CD8-positive, alpha-beta memory T cell (primary cell): ENCODE measurements around the gene ANO2. TPM values are rescaled to one million over a fixed set of nuclear protein-coding genes. Genes with fewer than 3 reads are reported as not detected.

Experiments used
- CTCF ChIA-PET: fragments of 350-600 bp; sonication (Branson Sonifier 250); formaldehyde crosslinking; loops from one replicate; lab custom pipeline; 2021; ENCODE audit warnings: antibody characterized with exemption; lab: Charles Lee
- POLR2A ChIA-PET: fragments of 350-600 bp; sonication (Branson Sonifier 250); formaldehyde crosslinking; loops from one replicate; lab custom pipeline; 2021; ENCODE audit warnings: antibody characterized with exemption; lab: Charles Lee
- DNase-seq, 5 donors: peaks; one replicate each; pipeline versions ENCODE4 v3.0.0 to v3.0.0-alpha.2; 2020 to 2022; ENCODE audit warnings: mixed read lengths in 1 of 5
- H3K27ac ChIP-seq: one replicate; pipeline ENCODE4 v1.7.0; 2013; ENCODE audit warnings: low read depth, mild to moderate bottlenecking, low read length, moderate library complexity
- H3K27me3 ChIP-seq: 2 replicates; pipeline ENCODE4 v1.7.0; 2013; ENCODE audit warnings: low read length, mild to moderate bottlenecking; ENCODE audit not compliant: insufficient read depth, poor library complexity, severe bottlenecking
- H3K36me3 ChIP-seq: 2 replicates; pipeline ENCODE4 v1.7.0; 2013; ENCODE audit warnings: mild to moderate bottlenecking, low read length, moderate library complexity; ENCODE audit not compliant: insufficient read depth
- H3K4me1 ChIP-seq: 2 replicates; pipeline ENCODE4 v1.7.0; 2013; ENCODE audit warnings: mild to moderate bottlenecking, low read length, moderate library complexity; ENCODE audit not compliant: insufficient read depth
- H3K4me3 ChIP-seq: 2 replicates; pipeline ENCODE4 v1.7.0; 2013; ENCODE audit warnings: mild to moderate bottlenecking, low read length
- H3K9me3 ChIP-seq: 2 replicates; pipeline ENCODE4 v1.7.0; 2013; ENCODE audit warnings: mild to moderate bottlenecking, low read length
- H3K27ac Mint-ChIP-seq, 8 donors: one replicate each; pipeline ENCODE4 v1.8.0; 2020 to 2021; ENCODE audit warnings: mixed read lengths in 8 of 8, mild to moderate bottlenecking in 6 of 8, inconsistent platforms in 3 of 8, moderate library complexity in 3 of 8
- H3K27me3 Mint-ChIP-seq, 2 donors: one replicate each; pipeline ENCODE4 v1.8.0; 2020 to 2021; ENCODE audit warnings: mixed read lengths in 2 of 2, mild to moderate bottlenecking in 1 of 2, moderate library complexity in 1 of 2
- H3K36me3 Mint-ChIP-seq, 3 donors: one replicate each; pipeline ENCODE4 v1.8.0; 2020 to 2021; ENCODE audit warnings: mixed read lengths in 3 of 3, inconsistent platforms in 1 of 3, mild to moderate bottlenecking in 1 of 3
- H3K4me1 Mint-ChIP-seq, 3 donors: one replicate each; pipeline ENCODE4 v1.8.0; 2020 to 2021; ENCODE audit warnings: mixed read lengths in 3 of 3, inconsistent platforms in 1 of 3, mild to moderate bottlenecking in 1 of 3
- H3K4me3 Mint-ChIP-seq, 7 donors: one replicate each; pipeline ENCODE4 v1.8.0; 2020 to 2021; ENCODE audit warnings: mixed read lengths in 7 of 7, mild to moderate bottlenecking in 6 of 7, moderate library complexity in 4 of 7, inconsistent platforms in 2 of 7
- H3K9me3 Mint-ChIP-seq, 5 donors: one replicate each; pipeline ENCODE4 v1.8.0; 2020 to 2022; ENCODE audit warnings: mixed read lengths in 5 of 5, mild to moderate bottlenecking in 3 of 5, moderate library complexity in 2 of 5, inconsistent platforms in 1 of 5
- polyA plus RNA-seq: library from polyadenylated mRNA; unstranded; fragments of 300-500 nt; fragmentation: Illumina TruSeq; gene quantifications from one replicate; pipeline ENCODE4 v1.2.3, GENCODE V29; 2021
- total RNA-seq, 2 experiments: library from RNA; stranded (reverse); gene quantifications; one replicate each; pipeline ENCODE4 v1.2.3, GENCODE V29; 2021

Gene ANO2
- total and polyA plus RNA-seq, 3 experiments from 2014 or later: not detected

GRCh38 chr12:5585178-5585577 is 359.9 kb downstream of the ANO2 start:
- no peaks in the 10 kb centered on the region for H3K36me3 Mint-ChIP-seq
- Histone ChIP-seq H3K4me3 (no peak overlapping the region), H3K9me3 (no peaks in the 10 kb centered on the region), H3K27me3 (no peaks in the 10 kb centered on the region), H3K36me3 (no peaks in the 10 kb centered on the region), H3K4me1 (no peaks in the 10 kb centered on the region), H3K27ac (no peak overlapping the region)
- no peak overlapping the region for H3K4me3 Mint-ChIP-seq
- POLR2A ChIA-PET: no interaction called here
- DNase-seq: no peak
- H3K9me3 Mint-ChIP-seq: peaks cover 0 to 3% (median 0%) of the 10 kb centered on the region in 5 donors
- no peak overlapping the region for H3K27ac Mint-ChIP-seq
- H3K27me3 Mint-ChIP-seq: peaks cover 3 to 7% of the 10 kb centered on the region in 2 donors
- H3K4me1 Mint-ChIP-seq: no peaks in the 10 kb centered on the region
- CTCF ChIA-PET: no interaction called here

- ChIA-PET CTCF (no interaction called here), POLR2A (no interaction called here)
- Mint-ChIP-seq H3K36me3 (no peaks in the 10 kb centered on the region), H3K9me3 (peaks cover 0 to 3% (median 0%) of the 10 kb centered on the region in 5 donors), H3K4me1 (no peaks in the 10 kb centered on the region), H3K27ac (no peak overlapping the region), H3K4me3 (no peak overlapping the region), H3K27me3 (peaks cover 3 to 10% of the 10 kb centered on the region in 2 donors)
- no peak for DNase-seq
- no peak overlapping the region for H3K4me3 ChIP-seq
- no peaks in the 10 kb centered on the region for H3K36me3 ChIP-seq
- no peaks in the 10 kb centered on the region for H3K9me3 ChIP-seq
- H3K4me1 ChIP-seq: no peaks in the 10 kb centered on the region
- no peaks in the 10 kb centered on the region for H3K27me3 ChIP-seq
- H3K27ac ChIP-seq: no peak overlapping the region
Measured at GRCh38 chr12:5584412-5585175, 360.5 kb downstream of the ANO2 start.

- H3K4me3 ChIP-seq: no peak overlapping the region
- Mint-ChIP-seq H3K27me3 (peaks cover 3 to 11% of the 10 kb centered on the region in 2 donors), H3K9me3 (peaks cover 0 to 3% (median 0%) of the 10 kb centered on the region in 5 donors), H3K27ac (no peak overlapping the region), H3K36me3 (no peaks in the 10 kb centered on the region), H3K4me3 (no peak overlapping the region), H3K4me1 (no peaks in the 10 kb centered on the region)
- CTCF ChIA-PET: no interaction called here
- H3K27ac ChIP-seq: no peak overlapping the region
- no peaks in the 10 kb centered on the region for H3K27me3 ChIP-seq
- H3K9me3 ChIP-seq: no peaks in the 10 kb centered on the region
- no peaks in the 10 kb centered on the region for H3K4me1 ChIP-seq
- H3K36me3 ChIP-seq: no peaks in the 10 kb centered on the region
- DNase-seq: no peak
- POLR2A ChIA-PET: no interaction called here
Measured at GRCh38 chr12:5582541-5582940, 362.5 kb downstream of the ANO2 start.

- Mint-ChIP-seq H3K27ac (no peak overlapping the region), H3K27me3 (peaks cover 3 to 11% of the 10 kb centered on the region in 2 donors), H3K36me3 (no peaks in the 10 kb centered on the region), H3K4me1 (no peaks in the 10 kb centered on the region), H3K9me3 (peaks cover 0 to 3% (median 0%) of the 10 kb centered on the region in 5 donors), H3K4me3 (no peak overlapping the region)
- no peak overlapping the region for H3K4me3 ChIP-seq
- H3K27me3 ChIP-seq: no peaks in the 10 kb centered on the region
- CTCF ChIA-PET: no interaction called here
- no peaks in the 10 kb centered on the region for H3K9me3 ChIP-seq
- POLR2A ChIA-PET: no interaction called here
- DNase-seq: no peak
- H3K36me3 ChIP-seq: no peaks in the 10 kb centered on the region
- no peak overlapping the region for H3K27ac ChIP-seq
- no peaks in the 10 kb centered on the region for H3K4me1 ChIP-seq
Measured at GRCh38 chr12:5582018-5582417, 363.0 kb downstream of the ANO2 start.

GRCh38 chr12:5581616-5582015 is 363.4 kb downstream of the ANO2 start:
- no peaks in the 10 kb centered on the region for H3K9me3 ChIP-seq
- no peaks in the 10 kb centered on the region for H3K27me3 ChIP-seq
- CTCF ChIA-PET: no interaction called here
- POLR2A ChIA-PET: no interaction called here
- H3K4me3 ChIP-seq: no peak overlapping the region
- H3K27ac ChIP-seq: no peak overlapping the region
- no peaks in the 10 kb centered on the region for H3K36me3 Mint-ChIP-seq
- H3K4me1 Mint-ChIP-seq: no peaks in the 10 kb centered on the region
- no peaks in the 10 kb centered on the region for H3K4me1 ChIP-seq
- peaks cover 0 to 3% (median 0%) of the 10 kb centered on the region in 5 donors for H3K9me3 Mint-ChIP-seq
- no peak for DNase-seq
- no peak overlapping the region for H3K27ac Mint-ChIP-seq
- no peaks in the 10 kb centered on the region for H3K36me3 ChIP-seq
- peaks cover 3 to 11% of the 10 kb centered on the region in 2 donors for H3K27me3 Mint-ChIP-seq
- H3K4me3 Mint-ChIP-seq: no peak overlapping the region

- H3K27me3 ChIP-seq: no peaks in the 10 kb centered on the region
- Mint-ChIP-seq H3K27me3 (peaks cover 3 to 11% of the 10 kb centered on the region in 2 donors), H3K27ac (no peak overlapping the region), H3K4me3 (no peak overlapping the region), H3K36me3 (no peaks in the 10 kb centered on the region), H3K9me3 (peaks cover 0 to 3% (median 0%) of the 10 kb centered on the region in 5 donors), H3K4me1 (no peaks in the 10 kb centered on the region)
- no peak for DNase-seq
- ChIA-PET CTCF (no interaction called here), POLR2A (no interaction called here)
- H3K27ac ChIP-seq: no peak overlapping the region
- no peaks in the 10 kb centered on the region for H3K4me1 ChIP-seq
- no peaks in the 10 kb centered on the region for H3K36me3 ChIP-seq
- H3K4me3 ChIP-seq: no peak overlapping the region
- no peaks in the 10 kb centered on the region for H3K9me3 ChIP-seq
Measured at GRCh38 chr12:5581019-5581418, 364.0 kb downstream of the ANO2 start.

- H3K4me3 Mint-ChIP-seq: no peak overlapping the region
- H3K4me3 ChIP-seq: no peak overlapping the region
- H3K27ac ChIP-seq: no peak overlapping the region
- H3K36me3 Mint-ChIP-seq: no peaks in the 10 kb centered on the region
- ChIA-PET POLR2A (no interaction called here), CTCF (no interaction called here)
- no peak for DNase-seq
- peaks cover 0 to 3% (median 0%) of the 10 kb centered on the region in 5 donors for H3K9me3 Mint-ChIP-seq
- peaks cover 3 to 11% of the 10 kb centered on the region in 2 donors for H3K27me3 Mint-ChIP-seq
- no peaks in the 10 kb centered on the region for H3K9me3 ChIP-seq
- H3K27ac Mint-ChIP-seq: no peak overlapping the region
- no peaks in the 10 kb centered on the region for H3K27me3 ChIP-seq
- H3K36me3 ChIP-seq: no peaks in the 10 kb centered on the region
- H3K4me1 ChIP-seq: no peaks in the 10 kb centered on the region
- no peaks in the 10 kb centered on the region for H3K4me1 Mint-ChIP-seq
Measured at GRCh38 chr12:5578775-5579174, 366.3 kb downstream of the ANO2 start.

- no peak overlapping the region for H3K4me3 Mint-ChIP-seq
- Histone ChIP-seq H3K4me1 (no peaks in the 10 kb centered on the region), H3K27ac (no peak overlapping the region), H3K27me3 (no peaks in the 10 kb centered on the region), H3K4me3 (no peak overlapping the region), H3K9me3 (no peaks in the 10 kb centered on the region), H3K36me3 (no peaks in the 10 kb centered on the region)
- peaks cover 0 to 3% (median 0%) of the 10 kb centered on the region in 5 donors for H3K9me3 Mint-ChIP-seq
- ChIA-PET CTCF (no interaction called here), POLR2A (no interaction called here)
- no peaks in the 10 kb centered on the region for H3K4me1 Mint-ChIP-seq
- no peak for DNase-seq
- H3K27me3 Mint-ChIP-seq: peaks cover 3 to 11% of the 10 kb centered on the region in 2 donors
- H3K36me3 Mint-ChIP-seq: no peaks in the 10 kb centered on the region
- no peak overlapping the region for H3K27ac Mint-ChIP-seq
Measured at GRCh38 chr12:5577741-5578140, 367.3 kb downstream of the ANO2 start.
